ENCODE data around the gene FAM149B1.
"Not testable (repeated sequence)": the region's sequence is repeated elsewhere in the genome, so short reads cannot be mapped to it uniquely, and the experiment has no call there.

The FAM149B1 gene

GRCh38 chr10:73247509-73248258 lies 79.8 kb downstream of the FAM149B1 start:
- TF ChIP-seq CTCF (IDR thresholded peaks at IDR 0.05; ENCODE audit: low read depth, low read length) = no peak
- no peak for DNase-seq (ENCODE audit: low read depth in 2 of 2)
- H3K4me3 ChIP-seq (replicated peaks in 1 of 2; ENCODE audit: low read depth in 2 of 2, low read length in 2 of 2) = peak overlapping the region; percentile 75 to 93

- H3K4me3 ChIP-seq (replicated peaks in 1 of 2; ENCODE audit: low read depth in 2 of 2, low read length in 2 of 2) = no peak overlapping the region
- no peak for DNase-seq (ENCODE audit: low read depth in 2 of 2)
- TF ChIP-seq CTCF (IDR thresholded peaks at IDR 0.05; ENCODE audit: low read depth, low read length) = no peak
Measured at GRCh38 chr10:73248259-73248724, 80.4 kb downstream of the FAM149B1 start.

- no peak for TF ChIP-seq CTCF (IDR thresholded peaks at IDR 0.05; ENCODE audit: low read depth, low read length)
- peak overlapping the region; percentile 76 to 84 for H3K4me3 ChIP-seq (replicated peaks in 1 of 2; ENCODE audit: low read depth in 2 of 2, low read length in 2 of 2)
- peak in 1 of 2 donors; percentile 29 for DNase-seq (ENCODE audit: low read depth in 2 of 2)
Measured at GRCh38 chr10:73251683-73252444, 83.9 kb downstream of the FAM149B1 start.

GRCh38 chr10:73252445-73253224 lies 84.7 kb downstream of the FAM149B1 start, which contains the start of gene MRPS16:
Gene MRPS16 (minus strand): TSS chr10:73252644. CDS start chr10:73252482, 162 bp downstream.
- TF ChIP-seq CTCF (IDR thresholded peaks at IDR 0.05; ENCODE audit: low read depth, low read length) = no peak
- peak; percentile 98 for DNase-seq (ENCODE audit: low read depth in 2 of 2)
- H3K4me3 ChIP-seq (replicated peaks in 1 of 2; ENCODE audit: low read depth in 2 of 2, low read length in 2 of 2) = peak within 1 kb of the TSS; percentile 76 to 84

- TF ChIP-seq CTCF (IDR thresholded peaks at IDR 0.05; ENCODE audit: low read depth, low read length) = no peak
- H3K4me3 ChIP-seq (replicated peaks in 1 of 2; ENCODE audit: low read depth in 2 of 2, low read length in 2 of 2) = peak overlapping the region; percentile 76 to 84
- DNase-seq (ENCODE audit: low read depth in 2 of 2) = no peak
Measured at GRCh38 chr10:73253225-73253555, 85.3 kb downstream of the FAM149B1 start.

- not testable (repeated sequence) for H3K4me3 ChIP-seq (replicated peaks in 1 of 2; ENCODE audit: low read depth in 2 of 2, low read length in 2 of 2); DNase-seq (ENCODE audit: low read depth in 2 of 2)
Measured at GRCh38 chr10:73258612-73259011, 90.7 kb downstream of the FAM149B1 start.

Measured in cardiac fibroblast (primary cell).